GM10847 (cell line): ENCODE data around the gene AEBP1.

ENCODE experiments used
- POLR2A ChIP-seq: IDR thresholded peaks from 2 replicates; pipeline ENCODE4 v1.6.1; 2011; ENCODE audit not compliant: insufficient read length; ENCODE audit errors: extremely low read depth

AEBP1 gene

GRCh38 chr7:44076101-44076895 lies 27.8 kb upstream of the AEBP1 start:
- TF ChIP-seq POLR2A = no peak

DNA sequence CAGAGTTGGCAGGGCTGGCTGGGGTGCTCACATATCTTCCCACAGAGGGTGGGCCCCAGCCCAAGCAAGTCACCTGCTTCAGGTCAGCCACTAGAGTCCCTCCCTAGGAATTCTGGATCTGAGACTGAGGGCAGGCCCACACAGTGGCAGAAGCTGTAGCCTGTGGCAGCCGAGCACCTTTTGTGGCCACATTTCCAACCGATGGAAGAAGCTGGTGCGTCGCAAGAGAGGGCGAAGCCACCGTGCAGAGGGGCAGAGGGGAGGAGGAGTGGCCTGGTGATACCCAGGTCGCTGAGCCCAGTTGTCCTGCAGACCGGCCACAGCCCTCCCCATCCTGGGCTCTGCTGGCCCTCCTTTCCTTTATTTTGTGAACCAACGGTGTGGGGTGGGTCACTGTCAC lies 27.1 kb upstream of the AEBP1 start:
- no peak for TF ChIP-seq POLR2A

- no peak for TF ChIP-seq POLR2A
These were observed 26.5 kb upstream of the AEBP1 start for GRCh38 chr7:44077681-44078091.

GRCh38 chr7:44078521-44078920 lies 25.6 kb upstream of the AEBP1 start:
- no peak for TF ChIP-seq POLR2A

GRCh38 chr7:44079331-44080021 lies 24.7 kb upstream of the AEBP1 start:
- no peak for TF ChIP-seq POLR2A

DNA sequence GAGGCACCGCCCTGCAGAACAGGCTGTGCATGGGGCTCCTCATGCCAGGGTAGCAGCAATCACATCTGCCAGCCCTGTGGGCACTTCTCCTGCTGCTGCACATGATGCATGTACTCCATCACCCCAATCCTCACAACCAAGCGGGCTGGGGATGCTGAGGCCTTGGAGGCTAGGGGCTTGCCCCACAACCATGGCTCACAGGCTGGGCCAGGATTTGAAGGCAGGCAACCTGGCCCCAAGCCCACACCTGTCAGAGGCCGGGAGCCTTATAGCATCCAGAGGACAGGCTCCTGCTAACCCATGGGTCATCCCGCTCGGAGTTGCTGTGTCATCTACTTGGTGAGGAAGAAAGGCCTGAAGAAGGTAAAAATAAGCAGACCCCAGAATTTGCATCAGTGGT lies 24.0 kb upstream of the AEBP1 start:
- no peak for TF ChIP-seq POLR2A

DNA sequence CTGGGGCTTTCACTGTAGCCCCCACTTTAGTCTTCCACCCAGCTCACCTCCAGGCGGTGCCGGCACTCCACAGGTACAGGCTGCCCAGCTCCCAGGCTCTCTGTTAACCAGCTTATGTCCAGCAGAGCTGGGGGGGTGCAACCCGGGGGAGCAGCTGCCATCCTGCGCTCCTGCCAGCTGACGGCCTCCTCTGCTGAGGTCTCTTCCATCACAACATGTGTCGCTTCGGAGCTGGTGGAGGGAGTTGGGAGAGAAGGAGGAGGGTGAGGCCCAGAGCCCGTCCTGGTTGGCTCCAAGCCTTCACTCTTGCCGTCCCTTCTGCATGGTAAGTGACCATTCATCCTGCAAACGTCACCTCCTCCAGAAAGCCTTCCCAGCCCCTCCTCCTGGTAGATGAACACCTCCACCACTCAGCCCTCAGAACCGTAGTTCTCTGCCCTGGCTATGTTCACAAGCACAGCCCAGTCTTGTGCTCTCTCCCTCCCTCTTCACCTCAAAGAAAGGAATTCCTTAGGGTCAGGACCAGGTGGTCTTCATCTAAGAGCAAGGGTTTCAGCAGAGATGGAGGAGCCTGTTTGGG lies 23.4 kb upstream of the AEBP1 start:
- no peak for TF ChIP-seq POLR2A

DNA sequence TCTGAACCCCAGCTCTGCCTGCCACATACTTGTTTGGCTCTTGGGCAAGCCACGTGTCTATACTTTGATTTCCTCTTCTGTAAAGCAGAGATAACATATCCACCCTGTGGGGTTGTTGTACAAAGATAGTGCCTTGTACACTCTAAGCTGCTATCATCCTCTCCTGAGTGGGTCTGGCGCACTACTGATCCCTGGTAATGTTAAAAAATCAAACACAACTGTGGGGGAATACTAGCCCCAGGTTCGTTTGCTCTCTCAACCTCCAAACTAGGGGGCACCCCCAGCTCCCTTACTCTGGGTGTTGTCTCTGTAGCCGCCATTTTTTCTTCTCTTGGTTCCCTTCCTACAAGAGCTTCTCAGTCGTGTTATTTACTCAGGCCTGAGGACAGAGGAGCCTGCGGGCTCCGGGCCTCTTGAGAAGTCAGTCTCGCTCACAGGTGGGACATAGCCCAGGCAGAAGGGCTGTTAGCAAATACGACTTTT lies 22.8 kb upstream of the AEBP1 start:
- TF ChIP-seq POLR2A = no peak

GRCh38 chr7:44082541-44083207 lies 21.5 kb upstream of the AEBP1 start:
- peak; percentile 55 for TF ChIP-seq POLR2A

DNA sequence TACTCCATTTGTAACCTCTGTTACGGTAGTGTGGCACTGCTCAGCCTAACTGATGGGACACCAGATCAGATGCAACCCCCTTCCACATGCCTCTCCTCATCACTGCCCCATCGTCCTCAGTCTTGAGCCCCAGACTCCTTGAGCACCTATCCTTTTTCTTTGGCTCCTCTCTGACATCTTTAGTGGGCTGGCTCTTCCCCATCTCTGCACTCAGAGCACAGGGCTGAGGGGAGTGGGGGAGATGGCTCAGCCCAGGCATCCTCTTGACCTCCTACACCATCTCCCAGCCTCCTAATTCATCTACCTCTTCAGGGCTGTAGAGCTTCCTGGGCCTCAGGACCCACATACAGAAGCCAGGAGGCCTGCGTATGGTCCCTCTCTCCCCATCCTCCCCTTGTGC lies 20.3 kb upstream of the AEBP1 start:
- TF ChIP-seq POLR2A = no peak

DNA sequence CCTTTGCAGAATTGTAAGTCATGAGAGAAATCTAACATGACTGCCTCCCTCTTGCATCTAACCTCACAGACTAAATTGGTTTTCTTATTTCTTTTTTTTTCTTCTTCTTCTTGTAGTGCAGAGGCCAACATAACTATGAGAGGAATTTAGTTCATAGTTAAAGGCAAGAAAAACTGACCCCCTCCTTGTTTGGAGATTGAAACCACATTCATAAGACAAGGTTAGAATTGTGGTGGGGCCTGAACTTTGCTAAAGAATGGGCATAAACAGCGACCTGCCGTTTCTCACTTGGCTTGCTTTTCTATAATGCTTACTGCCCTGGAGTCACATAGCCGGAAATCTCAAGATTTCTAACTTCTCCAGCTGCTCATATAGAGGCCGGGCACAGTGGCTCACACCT lies 19.4 kb upstream of the AEBP1 start:
- no peak for TF ChIP-seq POLR2A

- no peak for TF ChIP-seq POLR2A
These were observed 18.6 kb upstream of the AEBP1 start for GRCh38 chr7:44085546-44085945.

- TF ChIP-seq POLR2A = no peak
These were observed 17.5 kb upstream of the AEBP1 start for GRCh38 chr7:44086627-44087026.

GRCh38 chr7:44087911-44088838 lies 16.0 kb upstream of the AEBP1 start:
- TF ChIP-seq POLR2A = no peak
